BJ (cell line): Measurements from ENCODE around the gene SLC28A1. TPM values are rescaled to one million over a fixed set of nuclear protein-coding genes. Genes with fewer than 3 reads are reported as not detected.

ENCODE experiments used
- CTCF ChIA-PET: fragments of 350-600 bp; formaldehyde crosslinking; extraction: SDS; loops from one replicate; lab custom pipeline; 2021; ENCODE audit warnings: antibody characterized with exemption, inconsistent platforms; lab: Yijun Ruan, JAX
- POLR2A ChIA-PET: fragments of 300-600 bp; sonication (Branson Sonifier 250); formaldehyde crosslinking; extraction: SDS; loops from one replicate; lab custom pipeline; 2021; ENCODE audit warnings: antibody characterized with exemption; lab: Charles Lee
- DNase-seq: peaks from one replicate; pipeline ENCODE4 v3.0.0-alpha.2; 2011; ENCODE audit warnings: low read depth
- H3K27me3 ChIP-seq: 2 replicates; pipeline ENCODE4 v1.6.0; 2011; ENCODE audit warnings: low read length; ENCODE audit not compliant: control insufficient read depth, insufficient read depth
- H3K36me3 ChIP-seq: 2 replicates; pipeline ENCODE4 v1.5.1; 2011; ENCODE audit warnings: low read length; ENCODE audit not compliant: control insufficient read depth, insufficient read depth
- H3K4me3 ChIP-seq: 2 replicates; pipeline ENCODE4 v1.5.1; 2011; ENCODE audit warnings: low read depth, mild to moderate bottlenecking, control low read depth, low read length
- polyA plus RNA-seq: library from polyadenylated mRNA; depleted of rRNA; stranded (reverse); fragments of >200 nt; gene quantifications from 2 replicates; pipeline ENCODE4 v1.2.3, GENCODE V29; 2011
- TF ChIP-seq, protein P1 (sequence below): IDR thresholded peaks from 2 replicates; pipeline ENCODE4 v1.5.1; 2011; ENCODE audit warnings: low read depth, mild to moderate bottlenecking, control low read depth, inconsistent platforms, low read length, moderate library complexity; ENCODE audit not compliant: insufficient read depth

Gene SLC28A1
- polyA plus RNA-seq, 1 experiment = 0.05 TPM

DNA sequence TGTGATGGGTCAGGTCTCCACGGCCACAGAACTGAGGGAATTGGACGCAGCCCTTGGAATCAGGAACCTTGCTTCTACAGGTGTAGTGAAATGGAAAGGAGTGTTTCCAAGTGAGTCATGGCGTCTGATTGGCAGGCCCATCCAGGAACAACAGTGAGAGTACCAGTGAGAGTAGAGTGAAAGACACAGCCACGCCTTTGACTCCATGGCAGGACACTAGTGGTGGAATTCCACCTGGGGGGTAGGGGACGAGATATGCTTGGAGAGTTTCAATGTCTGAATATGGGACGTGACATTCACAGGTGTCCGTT, 3.0 kb upstream of the SLC28A1 start:
- H3K36me3 ChIP-seq = no peaks in the 10 kb centered on the region
- TF ChIP-seq, protein P1, sequence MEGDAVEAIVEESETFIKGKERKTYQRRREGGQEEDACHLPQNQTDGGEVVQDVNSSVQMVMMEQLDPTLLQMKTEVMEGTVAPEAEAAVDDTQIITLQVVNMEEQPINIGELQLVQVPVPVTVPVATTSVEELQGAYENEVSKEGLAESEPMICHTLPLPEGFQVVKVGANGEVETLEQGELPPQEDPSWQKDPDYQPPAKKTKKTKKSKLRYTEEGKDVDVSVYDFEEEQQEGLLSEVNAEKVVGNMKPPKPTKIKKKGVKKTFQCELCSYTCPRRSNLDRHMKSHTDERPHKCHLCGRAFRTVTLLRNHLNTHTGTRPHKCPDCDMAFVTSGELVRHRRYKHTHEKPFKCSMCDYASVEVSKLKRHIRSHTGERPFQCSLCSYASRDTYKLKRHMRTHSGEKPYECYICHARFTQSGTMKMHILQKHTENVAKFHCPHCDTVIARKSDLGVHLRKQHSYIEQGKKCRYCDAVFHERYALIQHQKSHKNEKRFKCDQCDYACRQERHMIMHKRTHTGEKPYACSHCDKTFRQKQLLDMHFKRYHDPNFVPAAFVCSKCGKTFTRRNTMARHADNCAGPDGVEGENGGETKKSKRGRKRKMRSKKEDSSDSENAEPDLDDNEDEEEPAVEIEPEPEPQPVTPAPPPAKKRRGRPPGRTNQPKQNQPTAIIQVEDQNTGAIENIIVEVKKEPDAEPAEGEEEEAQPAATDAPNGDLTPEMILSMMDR = no peak
- POLR2A ChIA-PET = no interaction called here
- CTCF ChIA-PET = interaction anchor here (1.1 to 1.8 kb wide), 3 partner anchors 46 to 294 kb away, joined by 4 to 6 read pairs (median 5); no protein-coding TSS in a partner anchor
- no peak for DNase-seq
- H3K27me3 ChIP-seq = peaks cover 5% of the 10 kb centered on the region; the same call in 1 of the 2 replicates
- H3K4me3 ChIP-seq = no peak overlapping the region

DNA sequence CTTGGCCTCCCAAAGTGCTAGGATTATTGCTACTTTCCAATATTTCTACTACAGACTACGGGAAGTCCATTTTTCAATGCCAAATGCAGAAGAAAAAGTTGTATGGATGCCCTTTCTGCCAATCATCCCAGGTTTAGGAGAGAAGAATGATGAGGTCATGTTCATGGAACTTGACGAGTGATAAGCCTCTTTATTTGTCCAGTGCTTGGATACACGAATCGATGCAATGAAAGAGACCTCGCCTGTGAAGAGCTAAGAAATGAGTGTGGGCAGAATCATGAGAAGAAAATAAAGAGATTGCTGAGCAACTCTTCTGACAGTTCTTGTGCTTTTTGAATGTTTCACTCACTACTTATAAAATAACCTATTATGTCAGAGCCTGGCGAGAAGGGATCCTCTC, 996 bp upstream of the SLC28A1 start:
- ChIA-PET CTCF (interaction anchor here (1.1 to 1.3 kb wide), 2 partner anchors 10 to 229 kb away, joined by 3 read pairs; partner anchors contain the start of gene WDR73), POLR2A (no interaction called here)
- Histone ChIP-seq H3K36me3 (no peaks in the 10 kb centered on the region), H3K4me3 (no peak overlapping the region), H3K27me3 (peaks cover 5% of the 10 kb centered on the region; the same call in 1 of the 2 replicates)
- TF ChIP-seq, protein P1 = no peak
- DNase-seq = no peak

DNA sequence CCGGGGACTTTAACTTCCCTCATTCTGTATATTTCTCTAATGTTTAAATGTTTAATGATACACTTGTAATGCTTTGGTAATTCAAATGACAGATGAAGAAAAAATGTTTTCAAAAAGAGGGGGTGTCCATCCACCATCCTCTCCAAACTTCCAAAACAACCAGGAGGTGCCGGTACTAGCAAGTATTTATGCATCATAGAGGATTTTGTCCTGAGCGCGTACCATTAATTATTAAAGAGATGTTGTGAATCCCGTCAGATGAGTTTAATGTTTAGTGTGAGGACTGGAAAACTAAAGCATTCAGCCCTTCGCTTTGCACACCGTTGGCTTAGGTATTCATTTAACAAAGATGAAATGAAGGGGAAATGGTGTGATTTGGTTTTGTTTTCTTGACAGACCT, 1.3 kb downstream of the SLC28A1 start:
- Histone ChIP-seq H3K4me3 (no peak overlapping the region), H3K36me3 (no peaks in the 10 kb centered on the region), H3K27me3 (peaks cover 5% of the 10 kb centered on the region; the same call in 1 of the 2 replicates)
- POLR2A ChIA-PET = no interaction called here
- CTCF ChIA-PET = interaction anchor here (0.9 kb wide), 1 partner anchor 17 kb away, joined by 4 read pairs; no protein-coding TSS in a partner anchor
- no peak for DNase-seq
- TF ChIP-seq, protein P1 = no peak

DNA sequence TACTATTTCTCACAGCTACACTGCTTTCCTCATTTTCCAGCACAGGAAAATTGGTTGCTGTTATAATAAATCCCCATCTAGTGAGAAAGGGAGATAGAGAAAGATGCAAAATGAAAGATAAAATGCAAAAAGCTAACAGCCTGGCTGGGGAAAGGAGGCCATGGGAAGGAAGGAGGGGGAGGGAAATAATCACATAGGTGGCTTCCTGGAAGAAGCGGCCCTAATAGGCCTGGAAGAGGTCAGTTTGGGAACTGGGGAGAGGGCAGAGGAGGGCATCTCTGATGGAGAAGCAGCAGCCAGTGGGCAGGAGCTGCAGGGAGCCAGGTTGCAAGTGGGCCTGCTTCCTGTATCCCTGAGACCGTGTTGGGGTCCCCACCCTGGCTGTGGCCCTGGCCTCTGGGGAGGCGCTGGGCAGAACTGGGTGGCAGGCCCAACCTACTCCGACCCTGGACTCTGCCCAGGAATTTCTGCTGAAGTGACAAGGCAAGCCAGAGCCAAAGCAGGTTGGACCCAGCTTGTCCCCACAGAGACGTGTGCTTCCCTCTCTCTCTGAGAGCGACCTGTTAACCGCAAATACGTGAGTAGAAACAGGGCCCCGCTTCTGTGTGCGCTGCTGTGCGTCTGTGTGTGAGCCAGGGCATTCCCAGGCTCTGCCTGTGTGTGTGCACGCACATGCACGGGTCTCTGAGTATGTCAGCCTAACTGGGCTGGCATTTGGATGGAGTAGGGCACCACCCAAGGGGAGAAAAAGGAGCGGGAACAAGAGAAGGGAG, 1.9 kb downstream of the SLC28A1 start:
- no peak for DNase-seq
- Histone ChIP-seq H3K4me3 (no peak overlapping the region), H3K36me3 (no peaks in the 10 kb centered on the region), H3K27me3 (peaks cover 5% of the 10 kb centered on the region; the same call in 1 of the 2 replicates)
- ChIA-PET POLR2A (no interaction called here), CTCF (interaction anchor here (0.9 kb wide), 2 partner anchors 16 to 246 kb away, joined by 3 to 4 read pairs; no protein-coding TSS in a partner anchor)
- TF ChIP-seq, protein P1 = no peak

DNA sequence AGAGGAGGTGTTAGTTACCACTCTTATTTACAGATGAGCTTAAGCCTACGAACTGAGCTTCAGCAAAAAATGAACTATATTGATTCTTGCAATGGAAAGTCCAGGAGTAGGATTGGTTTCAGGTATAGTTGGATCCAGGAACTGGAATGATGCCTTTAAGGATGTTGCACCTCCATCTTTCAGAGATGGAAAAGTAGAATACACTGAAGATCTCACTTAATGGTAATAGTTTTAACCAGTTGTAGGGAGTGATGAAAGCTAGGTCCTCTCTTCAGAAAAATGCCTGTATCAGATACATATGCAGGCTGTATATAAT, 2.5 kb downstream of the SLC28A1 start:
- CTCF ChIA-PET = interaction anchor here (0.9 kb wide), 1 partner anchor 246 kb away, joined by 3 read pairs; no protein-coding TSS in a partner anchor
- no peak for DNase-seq
- POLR2A ChIA-PET = no interaction called here
- no peaks in the 10 kb centered on the region for H3K36me3 ChIP-seq
- TF ChIP-seq, protein P1 = no peak
- no peak overlapping the region for H3K4me3 ChIP-seq
- H3K27me3 ChIP-seq = peaks cover 5% of the 10 kb centered on the region; the same call in 1 of the 2 replicates
